ENCODE data around the gene OR2H2. TPM values are rescaled to one million over a fixed set of nuclear protein-coding genes. Genes with fewer than 3 reads are reported as not detected.

OR2H2 gene
- polyA plus RNA-seq, 1 experiment: not detected

GRCh38 chr6:29591677-29592076 lies 6.8 kb downstream of the OR2H2 start:
- DNase-seq (ENCODE audit: low read depth): no peak
- Histone ChIP-seq H3K4me3 (ENCODE audit: low read depth, low read length) (no peak overlapping the region), H3K27me3 (ENCODE audit: control insufficient read depth, insufficient read depth, low read length) (no peaks in the 10 kb centered on the region; the same call in 1 of the 2 replicates), H3K36me3 (ENCODE audit: control insufficient read depth, insufficient read depth, low read length) (no peaks in the 10 kb centered on the region)
- ChIA-PET POLR2A (no interaction called here), CTCF (interaction anchor here (0.8 kb wide), 1 partner anchor 14 kb away, joined by 3 read pairs; no protein-coding TSS in a partner anchor)
- TF ChIP-seq CTCF (IDR thresholded peaks at IDR 0.05; ENCODE audit: insufficient read depth, low read depth, low read length): no peak

- TF ChIP-seq CTCF (IDR thresholded peaks at IDR 0.05; ENCODE audit: insufficient read depth, low read depth, low read length): no peak
- POLR2A ChIA-PET: no interaction called here
- Histone ChIP-seq H3K4me3 (ENCODE audit: low read depth, low read length) (no peak overlapping the region), H3K27me3 (ENCODE audit: control insufficient read depth, insufficient read depth, low read length) (no peaks in the 10 kb centered on the region), H3K36me3 (ENCODE audit: control insufficient read depth, insufficient read depth, low read length) (no peaks in the 10 kb centered on the region)
- CTCF ChIA-PET: interaction anchor here (0.6 to 1.7 kb wide), 3 partner anchors 9 to 89 kb away, joined by 3 read pairs; no protein-coding TSS in a partner anchor
- no peak for DNase-seq (ENCODE audit: low read depth)
Measured at GRCh38 chr6:29593199-29593855, 8.4 kb downstream of the OR2H2 start.

GRCh38 chr6:29596381-29596900 lies 11.5 kb downstream of the OR2H2 start:
- ChIA-PET CTCF (no interaction called here), POLR2A (no interaction called here)
- H3K36me3 ChIP-seq (ENCODE audit: control insufficient read depth, insufficient read depth, low read length): no peaks in the 10 kb centered on the region; the same call in 1 of the 2 replicates
- no peak overlapping the region for H3K4me3 ChIP-seq (ENCODE audit: low read depth, low read length)
- no peak for DNase-seq (ENCODE audit: low read depth)
- no peak for TF ChIP-seq CTCF (IDR thresholded peaks at IDR 0.05; ENCODE audit: insufficient read depth, low read depth, low read length)
- no peaks in the 10 kb centered on the region for H3K27me3 ChIP-seq (ENCODE audit: control insufficient read depth, insufficient read depth, low read length)

- Histone ChIP-seq H3K27me3 (ENCODE audit: control insufficient read depth, insufficient read depth, low read length) (no peaks in the 10 kb centered on the region), H3K4me3 (ENCODE audit: low read depth, low read length) (no peak overlapping the region), H3K36me3 (ENCODE audit: control insufficient read depth, insufficient read depth, low read length) (peaks cover 1% of the 10 kb centered on the region)
- TF ChIP-seq CTCF (IDR thresholded peaks at IDR 0.05; ENCODE audit: insufficient read depth, low read depth, low read length): no peak
- ChIA-PET POLR2A (interaction anchor here (0.6 kb wide), 1 partner anchor 1024 kb away, joined by 4 read pairs; no protein-coding TSS in a partner anchor), CTCF (interaction anchor here (2.0 kb wide), 1 partner anchor 8 kb away, joined by 8 read pairs; no protein-coding TSS in a partner anchor)
- DNase-seq (ENCODE audit: low read depth): no peak
Measured at GRCh38 chr6:29597184-29597583, 12.3 kb downstream of the OR2H2 start.

- ChIA-PET CTCF (interaction anchor here (0.9 to 2.0 kb wide), 3 partner anchors 9 to 52 kb away, joined by 3 to 8 read pairs (median 3); no protein-coding TSS in a partner anchor), POLR2A (no interaction called here)
- no peak for TF ChIP-seq CTCF (IDR thresholded peaks at IDR 0.05; ENCODE audit: insufficient read depth, low read depth, low read length)
- H3K4me3 ChIP-seq (ENCODE audit: low read depth, low read length): no peak overlapping the region
- no peaks in the 10 kb centered on the region for H3K27me3 ChIP-seq (ENCODE audit: control insufficient read depth, insufficient read depth, low read length)
- peaks cover 3% of the 10 kb centered on the region for H3K36me3 ChIP-seq (ENCODE audit: control insufficient read depth, insufficient read depth, low read length)
- no peak for DNase-seq (ENCODE audit: low read depth)
Measured at GRCh38 chr6:29598172-29598747, 13.3 kb downstream of the OR2H2 start.

Data from BJ (cell line).